ENCODE data around the gene RBM10. TPM values are rescaled to one million over a fixed set of nuclear protein-coding genes. Genes with fewer than 3 reads are reported as not detected.

The RBM10 gene, protein sequence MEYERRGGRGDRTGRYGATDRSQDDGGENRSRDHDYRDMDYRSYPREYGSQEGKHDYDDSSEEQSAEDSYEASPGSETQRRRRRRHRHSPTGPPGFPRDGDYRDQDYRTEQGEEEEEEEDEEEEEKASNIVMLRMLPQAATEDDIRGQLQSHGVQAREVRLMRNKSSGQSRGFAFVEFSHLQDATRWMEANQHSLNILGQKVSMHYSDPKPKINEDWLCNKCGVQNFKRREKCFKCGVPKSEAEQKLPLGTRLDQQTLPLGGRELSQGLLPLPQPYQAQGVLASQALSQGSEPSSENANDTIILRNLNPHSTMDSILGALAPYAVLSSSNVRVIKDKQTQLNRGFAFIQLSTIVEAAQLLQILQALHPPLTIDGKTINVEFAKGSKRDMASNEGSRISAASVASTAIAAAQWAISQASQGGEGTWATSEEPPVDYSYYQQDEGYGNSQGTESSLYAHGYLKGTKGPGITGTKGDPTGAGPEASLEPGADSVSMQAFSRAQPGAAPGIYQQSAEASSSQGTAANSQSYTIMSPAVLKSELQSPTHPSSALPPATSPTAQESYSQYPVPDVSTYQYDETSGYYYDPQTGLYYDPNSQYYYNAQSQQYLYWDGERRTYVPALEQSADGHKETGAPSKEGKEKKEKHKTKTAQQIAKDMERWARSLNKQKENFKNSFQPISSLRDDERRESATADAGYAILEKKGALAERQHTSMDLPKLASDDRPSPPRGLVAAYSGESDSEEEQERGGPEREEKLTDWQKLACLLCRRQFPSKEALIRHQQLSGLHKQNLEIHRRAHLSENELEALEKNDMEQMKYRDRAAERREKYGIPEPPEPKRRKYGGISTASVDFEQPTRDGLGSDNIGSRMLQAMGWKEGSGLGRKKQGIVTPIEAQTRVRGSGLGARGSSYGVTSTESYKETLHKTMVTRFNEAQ
- total RNA-seq (49.6 and 51.5 TPM in 2 replicates), polyA plus RNA-seq (37.3 and 38.2 TPM in 2 replicates), polyA minus RNA-seq (27.3 and 34.4 TPM in 2 replicates), Bru-seq, nascent RNA (percentile 73 among the genes with signal in this experiment), BruChase-seq, experiment 1, labeled RNA remaining after a 6-hour chase (percentile 78 among the genes with signal in this experiment), BruChase-seq, experiment 2, labeled RNA remaining after a 2-hour chase (percentile 70 among the genes with signal in this experiment)
- polyA plus RNA-seq (2011; cell fraction: cytosol; rRNA removed), result 34.6 and 38.1 TPM in 2 replicates
- polyA plus RNA-seq (2011; cell fraction: nucleus; rRNA removed), result 57.3 and 60.5 TPM in 2 replicates
- polyA plus RNA-seq (2012), result 29.9 and 31.9 TPM in 2 replicates
- polyA minus RNA-seq (2011; cell fraction: cytosol; rRNA and poly(A)+ RNA removed), result 43.2 TPM
- polyA minus RNA-seq (2011; cell fraction: nucleus; rRNA and poly(A)+ RNA removed), result 13.8 and 19.1 TPM in 2 replicates
- long read RNA-seq, transcript RBM10-206 (23 exons, 3,105 nt), result major isoform, 6 of 63 reads
- long read RNA-seq, partial matches to known transcripts, result 33 of 63 reads
- long read RNA-seq, other reads (novel, unspliced or antisense), result 17 of 63 reads

DNA sequence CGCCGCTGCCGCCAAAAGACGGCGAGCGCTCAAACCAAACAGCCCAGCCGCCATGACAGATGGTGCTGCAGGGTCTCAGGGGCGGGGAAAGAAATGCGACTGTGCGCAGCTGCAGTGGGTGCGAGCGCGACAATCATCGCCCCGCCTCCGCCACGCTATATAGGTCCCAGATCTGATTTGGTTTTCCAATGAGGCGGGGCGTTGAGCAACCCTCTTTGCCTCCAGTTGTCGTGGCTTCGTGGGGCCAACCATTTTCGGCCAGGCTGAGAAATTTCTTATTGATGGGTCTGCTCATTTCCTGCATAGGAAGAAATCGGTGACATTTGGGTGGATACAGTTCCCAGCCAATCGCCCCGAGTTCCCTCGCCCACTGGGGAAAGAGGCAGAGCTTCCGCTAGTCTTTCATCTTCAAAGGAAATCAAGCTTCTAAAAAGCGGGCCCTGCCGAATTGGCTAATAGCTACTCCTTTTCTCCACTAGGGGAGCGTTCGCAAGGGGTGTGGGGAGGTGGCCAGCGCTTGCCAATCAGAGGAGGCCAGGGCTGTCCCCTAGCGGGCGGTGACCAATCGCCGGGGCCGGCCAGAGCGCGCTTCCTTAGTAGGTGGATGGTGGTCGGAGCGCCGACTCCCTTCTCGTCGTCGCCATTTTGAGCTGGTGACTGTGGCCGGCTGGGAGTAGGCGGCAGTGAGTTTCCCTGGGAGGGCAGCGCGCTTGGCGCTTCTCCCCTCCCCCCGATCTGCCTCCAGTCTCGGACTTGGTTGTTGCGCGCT, at the start of gene RBM10, which contains the start of gene NDUFB11:
Gene RBM10 (plus strand): TSS at position 596 of the 769 bp plus-strand sequence. CDS start 2,261 bp downstream, outside the sequence.
Gene NDUFB11 (minus strand): TSS at position 77 of the 769 bp plus-strand sequence. CDS start 23 bp downstream, at position 54.
- dilution Hi-C loops (cut with MboI; ENCODE audit: extremely low pct_ligation_motif_present, low sequenced_read_pairs), result no loop called here
- BruUV-seq (replicated peaks), result no TSS peak
- DNase-seq (ENCODE audit: low read depth, low spot score) (peak; percentile 94), FAIRE-seq (peak; percentile 100)
- Histone ChIP-seq H3K27me3 (ENCODE audit: control insufficient read depth in 2 of 2, insufficient read depth in 2 of 2, low read length in 2 of 2) (no peaks in the 10 kb centered on the region), H3K27ac (ENCODE audit: insufficient read depth, low read depth, low read length) (peak within 1 kb of the TSS; percentile 70), H3K9ac (replicated peaks; ENCODE audit: extremely low read depth, insufficient read depth, low read length) (peak within 1 kb of the TSS; percentile 86), H3K9me3 (replicated peaks; ENCODE audit: control insufficient read depth, insufficient read depth, low read length) (no peaks in the 10 kb centered on the region), H3K4me2 (ENCODE audit: insufficient read depth, low read length) (peak within 1 kb of the TSS; percentile 87), H2AFZ (ENCODE audit: low read depth, low read length) (peak within 1 kb of the TSS; percentile 51), H3K4me1 (ENCODE audit: control insufficient read depth, extremely low read depth, insufficient read depth, low read length) (peaks cover 17% of the 10 kb centered on the region), H4K20me1 (replicated peaks; ENCODE audit: control insufficient read depth, extremely low read depth, insufficient read depth, low read length) (no peaks in the 10 kb centered on the region), H3K9me1 (replicated peaks; ENCODE audit: control insufficient read depth, extremely low read depth, insufficient read depth, low read length) (no peaks in the 10 kb centered on the region), H3K79me2 (ENCODE audit: control insufficient read depth, insufficient read depth, low read length) (peaks cover 56% of the 10 kb centered on the region), H3K4me3 (replicated peaks in 1 of 3; ENCODE audit: insufficient read depth in 1 of 3, low read depth in 1 of 3, low read length in 3 of 3) (peak within 1 kb of the TSS; percentile 86 to 98 (median 92)), H3K36me3 (ENCODE audit: control insufficient read depth in 2 of 2, extremely low read depth in 1 of 2, insufficient read depth in 2 of 2, low read length in 2 of 2) (peaks cover 0 to 7% of the 10 kb centered on the region in 2 experiments)
- peak; percentile 70 for TF ChIP-seq POLR2AphosphoS5 (IDR thresholded peaks at IDR 0.05; ENCODE audit: insufficient read depth, low read depth, low read length)
- peak; percentile 69 for TF ChIP-seq POLR2A (IDR thresholded peaks at IDR 0.05; ENCODE audit: low read depth, low read length)
- no peak for TF ChIP-seq MYC (IDR thresholded peaks at IDR 0.05; ENCODE audit: low read depth, low read length)
- TF ChIP-seq EZH2 (IDR thresholded peaks at IDR 0.05; ENCODE audit: borderline replicate concordance, low read depth, low read length, severe bottlenecking), result no peak
- TF ChIP-seq, protein P1, sequence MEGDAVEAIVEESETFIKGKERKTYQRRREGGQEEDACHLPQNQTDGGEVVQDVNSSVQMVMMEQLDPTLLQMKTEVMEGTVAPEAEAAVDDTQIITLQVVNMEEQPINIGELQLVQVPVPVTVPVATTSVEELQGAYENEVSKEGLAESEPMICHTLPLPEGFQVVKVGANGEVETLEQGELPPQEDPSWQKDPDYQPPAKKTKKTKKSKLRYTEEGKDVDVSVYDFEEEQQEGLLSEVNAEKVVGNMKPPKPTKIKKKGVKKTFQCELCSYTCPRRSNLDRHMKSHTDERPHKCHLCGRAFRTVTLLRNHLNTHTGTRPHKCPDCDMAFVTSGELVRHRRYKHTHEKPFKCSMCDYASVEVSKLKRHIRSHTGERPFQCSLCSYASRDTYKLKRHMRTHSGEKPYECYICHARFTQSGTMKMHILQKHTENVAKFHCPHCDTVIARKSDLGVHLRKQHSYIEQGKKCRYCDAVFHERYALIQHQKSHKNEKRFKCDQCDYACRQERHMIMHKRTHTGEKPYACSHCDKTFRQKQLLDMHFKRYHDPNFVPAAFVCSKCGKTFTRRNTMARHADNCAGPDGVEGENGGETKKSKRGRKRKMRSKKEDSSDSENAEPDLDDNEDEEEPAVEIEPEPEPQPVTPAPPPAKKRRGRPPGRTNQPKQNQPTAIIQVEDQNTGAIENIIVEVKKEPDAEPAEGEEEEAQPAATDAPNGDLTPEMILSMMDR (IDR thresholded peaks at IDR 0.05; ENCODE audit: extremely low read depth in 1 of 2, insufficient read depth in 1 of 2, low read depth in 1 of 2, low read length in 2 of 2), result peak; percentile 52 to 61
- TF ChIP-seq, protein P2, sequence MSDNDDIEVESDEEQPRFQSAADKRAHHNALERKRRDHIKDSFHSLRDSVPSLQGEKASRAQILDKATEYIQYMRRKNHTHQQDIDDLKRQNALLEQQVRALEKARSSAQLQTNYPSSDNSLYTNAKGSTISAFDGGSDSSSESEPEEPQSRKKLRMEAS (IDR thresholded peaks at IDR 0.05; ENCODE audit: insufficient read depth, insufficient read length), result no peak
- intact Hi-C loops (cut with micrococcal nuclease), result loop anchor here (1.0 kb wide), 1 partner anchor 16 kb away; no protein-coding TSS in a partner anchor
- CTCF ChIA-PET, result interaction anchor here (0.9 to 1.3 kb wide), 4 partner anchors 10 to 73 kb away, joined by 3 to 11 read pairs (median 4); no protein-coding TSS in a partner anchor
- POLR2A ChIA-PET, result interaction anchor here (0.6 to 1.6 kb wide), 2 partner anchors 9 to 385 kb away, joined by 3 to 4 read pairs; no protein-coding TSS in a partner anchor

Data from endothelial cell of umbilical vein (primary cell).